Trophoblast cell (in vitro differentiated cells and primary cell): Measurements from ENCODE around the gene ACP1.

Source experiments
- DNase-seq, 2 donors: peaks; one replicate each; pipeline ENCODE4 v3.0.0-alpha.2; 2016
- H2AFZ ChIP-seq: 2 replicates; pipeline ENCODE4 v1.6.1; 2013; ENCODE audit warnings: low read length, moderate library complexity, mild to moderate bottlenecking; ENCODE audit not compliant: insufficient read depth, poor library complexity
- H2AK5ac ChIP-seq: 2 replicates; pipeline ENCODE4 v1.6.1; 2013; ENCODE audit warnings: mild to moderate bottlenecking, low read length
- H2BK120ac ChIP-seq: 2 replicates; pipeline ENCODE4 v1.6.1; 2013; ENCODE audit warnings: low read length, mild to moderate bottlenecking, moderate library complexity; ENCODE audit not compliant: insufficient read depth, poor library complexity
- H2BK12ac ChIP-seq: 2 replicates; pipeline ENCODE4 v1.6.1; 2013; ENCODE audit warnings: mild to moderate bottlenecking, low read length, moderate library complexity
- H2BK5ac ChIP-seq: 2 replicates; pipeline ENCODE4 v1.6.1; 2013; ENCODE audit warnings: low read length, low read depth, moderate library complexity, mild to moderate bottlenecking; ENCODE audit not compliant: poor library complexity
- H3K14ac ChIP-seq: 2 replicates; pipeline ENCODE4 v1.6.1; 2013; ENCODE audit warnings: mild to moderate bottlenecking, low read length
- H3K18ac ChIP-seq: 2 replicates; pipeline ENCODE4 v1.6.1; 2013; ENCODE audit warnings: mild to moderate bottlenecking, low read length
- H3K23ac ChIP-seq: 2 replicates; pipeline ENCODE4 v1.6.1; 2013; ENCODE audit warnings: low read length
- H3K27ac ChIP-seq: 2 replicates; pipeline ENCODE4 v1.5.1; 2013; ENCODE audit warnings: low read depth, mild to moderate bottlenecking, inconsistent platforms, low read length, moderate library complexity
- H3K27me3 ChIP-seq: 2 replicates; pipeline ENCODE4 v1.6.1; 2013; ENCODE audit warnings: inconsistent platforms, mild to moderate bottlenecking, low read length, moderate library complexity; ENCODE audit not compliant: insufficient read depth
- H3K36me3 ChIP-seq, 2 experiments: 1 replicate in 1 of 2; 2 replicates in 1 of 2; pipeline ENCODE4 v1.6.1; 2013; ENCODE audit warnings: low read length in 2 of 2, mild to moderate bottlenecking in 2 of 2, moderate library complexity in 1 of 2; ENCODE audit not compliant: insufficient read depth in 2 of 2, control insufficient read depth in 1 of 2
- H3K4ac ChIP-seq: 2 replicates; pipeline ENCODE4 v1.6.1; 2013; ENCODE audit warnings: low read depth, mild to moderate bottlenecking, low read length, moderate library complexity
- H3K4me1 ChIP-seq, 2 experiments: 1 replicate in 1 of 2; 2 replicates in 1 of 2; pipeline ENCODE4 v1.6.1; 2013; ENCODE audit warnings: low read length in 2 of 2, mild to moderate bottlenecking in 2 of 2, moderate library complexity in 1 of 2; ENCODE audit not compliant: insufficient read depth in 2 of 2, control insufficient read depth in 1 of 2
- H3K4me2 ChIP-seq: 2 replicates; pipeline ENCODE4 v1.6.1; 2013; ENCODE audit warnings: inconsistent platforms, mild to moderate bottlenecking, low read length, moderate library complexity
- H3K4me3 ChIP-seq: 2 replicates; pipeline ENCODE4 v1.5.1; 2013; ENCODE audit warnings: mild to moderate bottlenecking, low read depth, low read length, inconsistent platforms
- H3K79me1 ChIP-seq: one replicate; pipeline ENCODE4 v1.6.1; 2013; ENCODE audit warnings: low read length
- H3K79me2 ChIP-seq: 2 replicates; pipeline ENCODE4 v1.6.1; 2013; ENCODE audit warnings: low read length, mild to moderate bottlenecking; ENCODE audit not compliant: control insufficient read depth, insufficient read depth, poor library complexity
- H3K9ac ChIP-seq: 2 replicates; pipeline ENCODE4 v1.6.1; 2013; ENCODE audit warnings: mild to moderate bottlenecking, low read length
- H3K9me3 ChIP-seq: 2 replicates; pipeline ENCODE4 v1.6.1; 2013; ENCODE audit warnings: low read depth, mild to moderate bottlenecking, control low read depth, inconsistent platforms, low read length; ENCODE audit not compliant: insufficient read depth
- H4K12ac ChIP-seq: 2 replicates; pipeline ENCODE4 v1.6.1; 2013; ENCODE audit warnings: low read depth, mild to moderate bottlenecking, low read length, moderate library complexity
- H4K8ac ChIP-seq: 2 replicates; pipeline ENCODE4 v1.6.1; 2013; ENCODE audit warnings: low read depth, mild to moderate bottlenecking, low read length, moderate library complexity
- H4K91ac ChIP-seq: one replicate; pipeline ENCODE4 v1.6.1; 2013; ENCODE audit warnings: low read depth, mild to moderate bottlenecking, low read length, moderate library complexity
- WGBS: extraction: QIAGEN DNeasy Blood & Tissue Kit; methylation state at CpG from one replicate; pipeline ENCODE4 v1.1.7; 2013; ENCODE audit warnings: missing lambda C conversion rate; ENCODE audit not compliant: insufficient read length, insufficient coverage; ENCODE audit errors: extremely low coverage; 5-methylcytosine and 5-hydroxymethylcytosine counted together

The ACP1 gene

DNA sequence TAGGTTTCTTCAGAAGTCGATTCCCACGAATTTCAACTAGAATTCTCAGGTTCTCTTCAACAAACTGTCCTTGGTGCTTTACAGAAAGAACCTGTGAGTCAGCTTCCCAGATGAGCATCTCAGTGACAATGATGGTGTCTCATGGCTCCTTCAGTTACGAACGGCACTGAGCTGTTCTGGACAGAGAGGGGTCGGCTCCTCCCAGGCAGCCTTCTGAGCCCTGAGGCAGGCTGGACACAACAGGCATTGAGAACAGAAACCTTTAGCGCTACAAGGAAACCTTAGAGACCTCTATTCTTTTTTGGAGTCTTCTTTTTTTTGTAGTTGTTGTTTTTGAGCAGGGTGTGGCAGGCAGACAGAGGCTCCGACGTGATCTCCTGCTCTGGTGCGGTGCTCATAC is 58.3 kb downstream of the ACP1 start:
- H2AK5ac ChIP-seq, result no peak overlapping the region
- H3K36me3 ChIP-seq, result no peaks in the 10 kb centered on the region
- DNase-seq, result no peak
- no CpG with 5 or more reads among the region's 9 CpGs for WGBS
- no peak overlapping the region for H3K27ac ChIP-seq
- H3K4me1 ChIP-seq, result peaks cover under 1 to 4% of the 10 kb centered on the region in 2 experiments
- H3K18ac ChIP-seq, result no peak overlapping the region
- no peak overlapping the region for H3K14ac ChIP-seq
- H3K79me1 ChIP-seq, result no peaks in the 10 kb centered on the region
- H4K91ac ChIP-seq, result no peak overlapping the region
- H2BK120ac ChIP-seq, result no peak overlapping the region
- H3K79me2 ChIP-seq, result no peaks in the 10 kb centered on the region
- no peak overlapping the region for H2BK5ac ChIP-seq
- no peak overlapping the region for H3K23ac ChIP-seq
- H4K8ac ChIP-seq, result no peak overlapping the region
- H3K9me3 ChIP-seq, result peaks cover 5% of the 10 kb centered on the region
- H3K4me3 ChIP-seq, result no peak overlapping the region
- no peak overlapping the region for H2BK12ac ChIP-seq
- no peak overlapping the region for H3K9ac ChIP-seq
- no peak overlapping the region for H3K4ac ChIP-seq
- H3K4me2 ChIP-seq, result no peak overlapping the region
- H3K27me3 ChIP-seq, result no peaks in the 10 kb centered on the region
- H2AFZ ChIP-seq, result no peak overlapping the region
- no peak overlapping the region for H4K12ac ChIP-seq
